ENCODE data around the gene TMEM235.

Gene TMEM235

DNA sequence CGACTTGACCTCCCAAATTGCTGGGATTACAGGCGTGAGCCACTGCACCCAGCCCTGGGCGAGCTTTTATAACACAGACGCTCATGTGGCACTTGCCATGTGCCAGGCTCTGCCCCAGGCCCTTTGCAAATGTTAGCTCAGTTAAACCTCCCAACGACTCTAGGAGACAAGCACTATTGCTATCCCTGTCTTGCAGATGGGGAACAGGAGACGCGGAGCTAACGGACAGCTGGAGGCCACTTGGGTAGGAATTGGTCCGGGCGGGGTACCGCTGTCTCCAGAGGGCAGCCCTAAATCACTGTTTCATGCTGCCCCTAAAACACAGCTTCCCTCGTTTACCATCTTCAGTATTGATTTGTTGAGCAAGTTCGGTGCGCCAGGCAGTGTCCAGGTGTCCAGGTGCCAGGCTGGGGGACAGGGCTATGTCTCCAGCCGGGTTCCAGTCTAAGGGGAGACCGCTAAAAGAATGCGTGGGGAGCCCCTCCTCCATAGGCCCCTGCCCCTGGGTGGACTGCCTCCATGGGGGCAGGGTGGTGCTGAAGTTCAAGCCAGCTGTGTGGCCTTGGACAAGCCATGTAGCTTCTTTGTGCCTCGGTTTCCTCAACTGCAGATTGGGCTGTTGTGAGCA is 23.7 kb downstream of the TMEM235 start:
- DNase-seq (ENCODE audit: low spot score) = no peak

DNA sequence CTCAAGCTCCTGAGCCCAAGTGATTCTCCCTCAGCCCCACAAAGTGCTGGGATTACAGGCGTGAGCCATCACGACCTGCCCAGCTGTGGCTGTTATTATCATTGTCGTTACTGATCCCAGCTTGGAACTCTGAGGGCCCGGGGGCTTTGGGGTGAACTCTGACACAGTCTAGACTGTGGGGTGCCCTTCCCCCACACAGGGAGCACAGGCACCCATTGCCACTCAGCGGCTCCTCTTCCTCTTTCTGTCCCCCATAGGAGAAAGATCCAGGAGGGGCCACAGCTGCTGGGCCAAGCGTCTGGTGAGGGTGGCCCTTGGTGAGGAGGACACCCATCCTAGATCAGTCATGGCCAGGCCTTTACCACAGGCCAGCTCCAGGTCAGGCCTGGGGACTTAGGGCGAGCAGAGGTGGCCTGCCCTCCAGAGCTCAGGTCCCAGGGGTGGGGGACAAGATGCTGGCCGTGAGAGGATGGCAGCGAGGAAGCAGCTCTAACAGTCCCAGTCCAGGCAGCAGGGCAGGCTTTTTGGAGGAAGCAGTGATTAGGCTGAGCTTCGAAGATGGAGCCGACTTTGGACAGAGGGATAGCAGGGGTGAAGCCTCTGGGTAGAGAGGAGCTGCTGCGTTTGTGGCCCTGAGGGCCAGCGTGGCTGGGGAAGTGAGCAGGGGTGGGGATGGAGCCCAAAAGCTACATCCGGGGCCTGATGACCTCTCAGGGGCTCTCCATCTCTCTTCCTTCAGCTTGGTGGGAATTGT is 24.7 kb downstream of the TMEM235 start:
- no peak for DNase-seq (ENCODE audit: low spot score)

DNA sequence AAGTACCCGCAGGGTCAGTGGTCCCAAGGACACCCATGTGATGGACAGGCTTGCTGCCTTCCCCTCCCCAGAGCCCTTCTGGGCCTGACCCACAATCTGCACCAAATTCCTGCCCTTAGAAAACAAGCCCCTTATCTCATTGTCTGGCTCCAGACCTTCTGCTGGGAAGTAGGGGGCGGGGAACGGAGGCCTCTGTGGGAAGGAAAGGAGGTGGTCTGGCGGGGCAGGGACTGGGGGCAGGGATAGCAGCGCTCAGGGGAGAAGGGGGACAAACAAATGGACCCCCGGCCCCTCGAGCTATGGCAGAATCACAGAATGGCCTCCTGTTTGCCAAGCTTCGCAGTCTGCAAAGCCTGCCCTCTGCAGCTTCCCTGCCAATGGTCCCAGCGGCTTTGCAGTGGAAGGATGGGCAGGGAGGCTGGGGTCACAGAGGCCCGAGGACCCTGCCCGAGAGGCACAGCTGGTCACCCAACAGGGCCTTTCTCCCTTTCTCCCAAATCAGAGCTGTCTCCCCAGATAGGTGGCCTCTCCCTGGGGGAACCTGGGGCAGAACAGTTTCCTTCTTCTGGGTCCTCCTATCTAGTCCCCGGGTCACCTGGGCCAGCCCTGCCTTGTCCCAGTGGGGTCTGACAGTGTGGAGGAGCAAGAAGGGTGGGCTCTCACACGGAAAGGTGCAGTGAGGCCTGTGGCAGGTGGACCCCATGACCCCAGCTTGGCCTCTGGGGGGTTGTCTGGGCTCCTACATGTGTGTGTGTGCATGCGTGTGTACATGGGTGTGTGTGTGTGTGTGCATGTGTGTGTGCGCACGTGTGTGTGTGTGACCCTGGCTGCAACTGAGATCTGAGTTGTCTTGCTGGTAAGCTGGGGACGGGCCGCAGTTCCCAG is 25.5 kb downstream of the TMEM235 start:
- no peak for DNase-seq (ENCODE audit: low spot score)

DNA sequence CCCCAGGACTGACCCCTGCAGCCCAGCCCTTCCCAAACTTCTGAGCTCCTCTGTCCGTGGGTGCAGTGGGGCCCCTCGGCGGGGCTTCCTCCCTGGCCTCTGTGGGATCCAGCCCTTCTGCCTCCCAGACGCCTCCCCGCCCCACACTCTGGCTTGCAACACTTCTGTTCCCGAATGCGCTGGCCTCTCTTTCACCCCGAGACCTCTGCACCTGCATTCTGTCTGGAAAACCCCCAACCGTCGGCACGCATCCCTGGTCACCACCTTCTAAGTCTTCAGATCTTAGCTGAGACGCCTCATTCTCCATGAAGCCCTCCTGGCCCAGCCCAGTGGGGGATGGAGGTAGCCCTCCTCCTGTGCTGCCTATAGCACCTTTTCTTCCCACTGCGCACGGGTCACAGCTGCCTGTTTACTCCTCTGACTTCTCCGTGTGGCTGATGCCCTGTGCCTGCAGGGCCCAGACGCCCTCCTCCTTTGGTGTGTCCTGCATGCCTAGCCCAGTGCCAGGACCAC is 26.4 kb downstream of the TMEM235 start:
- no peak for DNase-seq (ENCODE audit: low spot score)

DNA sequence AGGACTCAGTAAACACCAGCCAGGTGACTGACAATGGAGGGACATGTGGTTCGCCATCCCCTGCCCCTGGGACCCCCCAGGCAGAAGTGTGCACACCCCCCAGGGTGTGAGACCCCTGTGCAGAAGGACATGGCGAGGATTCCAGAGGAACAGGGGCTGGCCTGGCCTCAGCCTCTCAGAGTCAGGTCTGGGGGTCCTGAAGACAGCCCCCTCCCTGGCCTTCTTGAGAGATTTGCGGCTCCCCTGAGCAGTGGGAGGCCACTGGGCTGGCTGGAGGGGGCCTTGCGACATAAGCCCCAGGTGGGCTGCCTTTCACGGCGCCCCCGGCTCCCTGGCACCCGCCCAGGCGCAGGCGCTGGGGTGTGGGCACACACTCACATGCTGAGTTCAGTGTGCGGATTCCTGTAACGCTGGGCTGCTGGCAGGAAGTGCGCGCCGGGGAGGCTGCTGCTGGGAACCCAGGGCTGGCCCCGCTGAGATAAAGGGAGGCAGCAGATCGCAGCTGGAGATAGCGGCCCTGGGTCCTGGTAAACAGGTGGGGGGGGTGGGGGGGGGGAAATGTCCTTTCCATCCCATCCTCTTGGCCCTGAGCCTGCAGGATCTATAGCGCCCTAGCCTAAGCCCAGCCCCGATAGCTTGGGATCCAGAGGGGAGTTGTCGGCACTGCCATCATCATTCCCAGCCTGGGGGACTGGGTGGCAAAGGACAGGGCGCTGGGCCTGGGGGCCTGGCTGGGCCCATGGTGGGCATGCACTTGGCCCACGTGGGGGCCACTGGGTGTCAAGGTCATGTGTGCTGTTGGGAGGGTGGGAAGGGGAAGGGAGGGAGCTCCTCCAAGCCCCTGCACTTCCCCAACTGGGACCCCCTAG is 27.1 kb downstream of the TMEM235 start:
- no peak for DNase-seq (ENCODE audit: low spot score)

DNA sequence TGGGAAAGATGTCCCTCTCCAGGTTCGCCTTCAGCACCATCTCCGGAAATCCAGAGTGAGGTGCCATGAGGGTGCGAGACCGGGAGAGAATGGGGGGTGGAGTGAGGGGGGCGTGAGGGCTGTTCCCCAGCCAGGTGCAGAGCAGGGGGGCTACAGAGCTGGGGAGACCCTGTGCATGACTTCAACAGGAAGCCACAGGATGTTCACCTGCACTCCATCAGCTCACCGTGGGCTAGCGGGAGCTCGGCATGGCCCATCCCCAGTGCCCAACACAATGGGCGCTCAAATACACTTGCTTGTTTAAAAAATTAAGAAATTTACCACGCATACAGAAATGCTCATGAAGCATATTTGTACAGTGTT is 27.7 kb downstream of the TMEM235 start:
- DNase-seq (ENCODE audit: low spot score) = no peak

DNA sequence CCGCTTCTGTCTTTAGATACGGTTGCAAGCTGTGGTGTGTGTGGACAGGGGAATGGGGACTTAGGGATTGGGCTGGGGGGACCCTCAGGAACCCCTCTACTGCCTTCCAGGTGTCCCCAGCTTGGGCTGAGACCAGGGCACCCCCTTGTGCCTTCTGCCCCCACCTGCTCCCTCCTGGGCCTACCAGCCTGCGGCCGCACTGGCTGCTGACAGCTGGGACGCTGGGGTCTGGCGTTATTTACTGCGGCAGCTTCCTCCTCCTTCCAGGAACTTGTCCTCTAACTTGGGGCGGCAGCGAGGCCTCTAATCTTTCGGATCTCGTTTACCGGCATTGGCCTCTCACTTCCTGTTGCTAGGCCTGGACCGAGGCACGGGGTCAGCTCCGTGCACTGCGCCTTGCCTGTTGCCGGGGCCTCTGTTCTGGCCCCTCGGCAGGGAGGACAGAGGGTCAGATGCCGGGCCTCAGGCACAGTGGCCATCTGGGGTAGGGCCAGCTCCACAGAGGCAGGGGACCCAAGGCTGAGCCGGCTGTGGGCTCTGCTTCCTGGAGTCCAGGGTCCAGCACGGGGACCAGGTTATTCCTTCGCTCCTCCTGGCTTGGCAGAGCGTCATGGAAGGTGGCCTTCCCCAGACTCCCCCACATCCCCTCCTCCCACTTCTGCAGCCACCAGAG is 31.8 kb downstream of the TMEM235 start:
- DNase-seq (ENCODE audit: low spot score) = no peak

DNA sequence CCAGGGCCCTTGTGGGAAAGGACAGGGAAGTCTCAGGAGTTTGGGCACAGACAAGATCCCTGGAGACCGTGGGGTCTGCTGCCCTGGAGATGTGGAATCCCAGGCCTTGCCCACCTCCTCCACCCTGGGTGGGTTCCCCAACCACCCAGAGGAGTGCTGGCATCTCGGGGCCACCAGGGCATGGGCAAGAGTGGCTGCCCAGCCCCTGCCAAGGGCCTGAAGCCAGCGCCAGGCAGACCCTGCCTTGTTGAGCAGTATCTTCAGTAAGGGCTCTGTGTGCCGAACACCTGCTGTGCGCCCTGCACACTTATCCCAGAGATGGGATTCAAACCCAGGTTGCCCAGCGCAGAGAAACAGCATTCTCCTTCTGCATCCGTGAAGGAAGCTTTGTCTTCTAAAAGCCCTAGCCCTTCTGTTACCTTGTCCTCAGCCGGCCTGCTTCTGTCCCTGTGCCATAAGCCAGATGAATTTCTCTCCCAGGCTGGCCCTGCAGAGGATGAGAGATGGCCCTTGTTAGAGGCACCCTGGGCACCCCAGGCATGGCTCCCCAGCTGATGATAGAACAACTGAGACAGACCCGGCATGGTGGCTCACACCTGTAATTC is 32.4 kb downstream of the TMEM235 start:
- DNase-seq (ENCODE audit: low spot score) = no peak

DNA sequence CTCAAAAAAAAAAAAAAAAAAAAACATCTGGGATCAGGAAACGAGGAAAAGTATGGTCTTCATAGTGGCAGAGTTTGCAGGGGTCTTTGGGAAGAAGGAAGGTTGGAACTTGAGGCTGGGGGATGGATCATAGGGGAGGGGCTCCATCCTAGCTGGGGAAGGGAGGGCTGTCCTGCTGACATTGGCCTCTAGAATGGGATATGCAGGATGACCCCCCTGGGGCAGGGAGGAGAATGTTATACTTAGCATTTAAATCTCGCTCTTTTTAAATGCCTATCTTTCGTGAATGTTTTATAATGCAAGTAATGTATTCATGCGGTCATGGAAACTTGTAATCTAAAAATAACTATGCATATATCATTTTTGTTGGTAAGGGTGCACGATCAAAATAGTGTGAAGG is 33.2 kb downstream of the TMEM235 start:
- no peak for DNase-seq (ENCODE audit: low spot score)

DNA sequence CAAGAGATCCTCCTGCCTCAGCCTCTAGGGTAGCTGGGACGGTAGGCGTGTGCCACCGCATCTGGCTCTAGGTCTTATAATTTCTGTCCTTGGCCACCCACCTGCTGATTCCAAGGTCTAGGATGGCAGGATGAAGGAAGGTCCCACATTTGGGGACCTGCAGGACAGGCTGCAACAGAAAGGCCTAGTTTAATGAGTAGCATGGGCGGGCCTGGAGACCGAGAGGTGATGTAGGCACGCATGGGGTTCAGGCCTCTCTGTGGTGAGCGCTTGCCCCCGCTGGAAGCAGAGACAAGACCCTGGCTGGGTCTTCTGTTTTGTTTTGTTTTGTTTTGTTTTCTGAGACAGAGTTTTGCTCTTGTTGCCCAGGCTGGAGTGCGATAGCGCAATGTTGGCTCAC is 33.7 kb downstream of the TMEM235 start:
- no peak for DNase-seq (ENCODE audit: low spot score)

DNA sequence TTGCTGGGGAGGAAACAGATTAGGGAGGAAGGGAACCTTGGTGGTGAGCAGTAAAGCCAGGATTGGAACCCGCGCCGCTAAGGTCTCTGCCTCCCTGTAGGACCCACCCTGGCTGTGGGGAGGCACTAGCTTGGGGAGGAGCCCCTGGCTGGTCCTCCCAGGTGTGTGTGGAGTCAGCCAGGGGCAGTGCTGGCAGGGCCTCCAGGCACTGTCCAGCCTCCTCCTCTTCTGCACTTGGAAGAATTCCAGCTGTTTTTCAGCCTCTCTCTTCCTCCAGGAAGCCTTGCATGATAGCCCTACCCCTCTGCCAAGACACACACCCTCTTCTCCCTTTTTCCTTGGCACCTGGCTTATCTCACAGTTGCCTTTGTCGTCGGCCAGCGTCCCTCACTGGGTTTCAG is 34.8 kb downstream of the TMEM235 start:
- DNase-seq (ENCODE audit: low spot score) = no peak

DNA sequence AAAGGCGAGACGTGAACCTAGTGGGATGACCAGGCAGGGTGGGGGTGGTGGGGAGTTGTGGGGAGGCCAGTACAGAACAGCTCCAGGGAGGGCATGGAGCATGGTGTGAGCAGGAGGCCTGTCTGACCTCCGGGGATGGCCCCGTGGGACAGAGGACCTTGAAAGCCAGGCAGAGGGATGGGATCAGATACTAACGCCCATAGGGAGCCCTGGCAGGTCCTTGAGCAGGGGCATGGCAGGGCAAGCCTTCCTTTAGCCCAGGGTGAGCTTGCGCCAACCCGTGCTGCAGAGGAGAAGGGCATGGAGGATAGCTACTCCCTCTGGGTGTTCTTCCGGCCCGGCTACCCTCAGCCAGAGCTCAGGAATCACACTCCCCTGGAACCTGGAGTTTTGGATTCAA is 35.3 kb downstream of the TMEM235 start:
- no peak for DNase-seq (ENCODE audit: low spot score)

DNA sequence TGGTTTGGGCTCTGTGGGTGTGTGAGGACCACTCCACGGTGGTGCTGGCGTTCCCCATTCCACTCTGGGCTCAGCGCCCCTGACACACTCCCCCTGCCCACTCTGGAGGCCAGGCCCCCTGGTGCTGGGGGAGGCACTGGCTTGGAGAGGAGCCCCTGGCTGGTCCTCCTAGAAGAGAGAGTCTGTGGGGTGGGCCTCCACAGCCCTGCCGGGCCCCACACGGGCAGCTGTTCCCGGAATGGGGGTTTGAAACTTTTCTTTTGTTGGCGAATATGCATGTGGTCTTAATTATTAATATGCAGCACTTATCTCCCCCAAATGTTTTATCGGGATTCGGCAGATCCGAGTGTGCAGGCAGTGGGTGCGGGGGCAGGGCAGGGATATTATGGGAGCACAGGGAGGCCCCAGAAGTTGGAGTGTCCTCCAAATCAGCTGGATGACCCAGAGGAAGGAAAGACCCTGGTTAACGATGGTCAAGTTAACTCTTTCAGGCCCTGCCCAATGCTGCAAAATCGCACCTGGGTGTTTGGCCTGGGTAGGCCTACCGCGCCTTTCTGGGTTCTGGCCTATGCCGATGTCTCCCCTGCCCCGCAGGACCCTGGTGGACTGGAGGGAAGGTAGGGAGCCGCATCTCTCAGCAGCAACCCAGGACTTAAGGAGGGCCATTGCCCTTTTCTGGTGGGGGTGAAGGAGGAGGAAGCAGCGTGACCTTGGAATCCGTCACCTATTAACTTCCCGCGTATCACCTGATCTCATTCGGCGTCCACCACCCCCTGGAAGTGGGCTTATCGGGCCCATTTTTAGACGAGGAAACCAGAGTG is 36.0 kb downstream of the TMEM235 start:
- no peak for DNase-seq (ENCODE audit: low spot score)

DNA sequence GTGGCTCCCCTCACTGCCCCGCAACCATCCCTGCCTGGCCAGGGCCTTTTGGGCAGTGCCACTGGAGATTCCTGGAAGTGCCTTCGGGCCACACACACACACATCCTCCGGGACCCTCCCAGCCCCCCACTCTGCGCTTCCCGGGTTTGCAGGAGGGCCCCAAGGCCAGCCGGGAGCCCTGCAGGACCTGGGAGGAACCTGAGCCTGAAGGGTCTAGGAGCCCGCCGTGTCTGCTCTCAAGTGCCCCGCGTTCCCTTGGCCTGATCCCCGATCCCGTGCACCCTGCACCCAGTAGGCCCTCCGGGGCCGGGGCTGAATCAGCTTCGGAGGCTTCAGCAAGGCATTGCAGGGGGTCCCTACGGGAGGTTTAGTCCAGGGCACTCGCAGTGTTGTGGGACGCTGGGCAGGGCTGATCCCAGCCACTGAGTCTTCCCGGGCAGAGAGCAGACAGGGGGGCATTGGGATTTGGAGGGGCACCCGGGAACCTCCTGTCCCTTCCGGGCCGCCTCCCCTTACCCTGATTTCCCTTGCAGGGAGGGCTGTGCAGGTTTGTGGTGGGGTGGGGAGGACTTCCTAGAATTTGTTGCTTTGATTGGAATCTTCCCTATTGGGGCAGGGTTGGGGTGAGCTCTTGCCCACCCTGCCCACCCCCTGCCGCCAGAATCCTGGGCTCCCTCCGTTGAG is 36.9 kb downstream of the TMEM235 start:
- no peak for DNase-seq (ENCODE audit: low spot score)

DNA sequence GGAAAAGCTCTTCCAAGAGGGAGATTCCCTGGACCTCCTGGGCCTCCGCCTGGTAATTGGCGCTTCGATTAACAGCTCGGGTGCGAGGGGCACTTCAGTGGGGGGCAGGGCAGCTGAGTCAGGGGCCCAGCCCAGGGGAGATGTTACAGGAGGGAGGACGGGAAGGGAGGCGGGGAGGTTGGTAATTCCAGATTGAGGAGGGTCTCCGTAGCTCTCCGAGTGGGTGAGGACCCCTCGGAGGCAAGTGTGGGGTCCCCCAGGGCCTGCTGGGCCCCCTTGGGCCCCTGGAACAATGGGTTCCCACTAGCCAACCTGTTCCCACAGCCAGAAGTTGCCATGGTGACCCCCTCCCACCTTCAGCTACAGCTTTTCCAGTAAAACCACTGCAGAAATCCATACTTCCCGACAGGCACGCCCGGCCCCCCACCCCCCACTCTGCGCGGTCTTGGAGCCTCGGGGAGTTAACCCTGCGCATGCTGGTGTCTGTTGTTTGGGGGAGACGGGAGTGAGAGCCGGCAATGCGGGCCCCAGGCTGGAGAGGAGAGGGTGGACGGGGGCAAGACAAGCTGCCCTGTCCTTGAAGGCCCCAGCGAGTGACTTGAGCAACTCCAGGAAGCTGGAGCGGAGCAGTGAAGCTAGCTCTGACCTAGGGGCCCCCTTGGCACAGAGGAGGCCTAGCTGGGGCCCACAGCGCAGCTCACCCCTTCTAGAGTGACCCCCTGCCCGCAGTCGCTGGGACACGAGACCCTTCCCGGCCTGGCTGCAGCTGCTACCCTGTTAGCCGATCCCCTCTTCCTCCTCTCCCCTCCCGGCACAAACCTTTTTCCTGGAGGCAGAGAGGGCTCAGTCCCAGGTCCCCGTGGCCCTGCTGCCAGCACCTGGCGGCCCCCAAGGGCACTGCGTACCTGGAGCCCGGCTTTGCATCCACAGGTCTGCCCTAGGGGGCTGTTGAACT is 37.8 kb downstream of the TMEM235 start:
- DNase-seq (ENCODE audit: low spot score) = no peak

DNA sequence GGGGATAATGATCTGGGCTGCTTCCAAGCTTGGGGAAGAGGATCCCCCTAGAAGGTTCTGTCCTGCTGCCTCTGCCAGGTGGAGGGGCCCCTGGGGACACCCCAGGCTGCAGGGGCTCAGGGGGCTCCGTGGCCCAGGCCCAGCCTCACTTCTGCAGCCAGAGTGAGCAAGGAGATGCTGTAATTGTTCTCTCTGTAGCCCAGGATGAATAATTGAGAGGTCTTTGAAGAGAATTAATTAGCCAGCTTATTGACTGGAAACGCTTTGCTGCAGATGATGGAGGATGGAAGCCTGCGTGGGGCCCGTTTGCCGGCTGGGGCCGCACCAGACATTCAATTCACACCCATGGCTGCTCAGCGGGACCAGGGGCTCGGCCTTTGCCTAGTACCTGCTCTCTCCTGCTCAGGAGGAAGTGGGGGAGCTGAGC is 38.5 kb downstream of the TMEM235 start:
- no peak for DNase-seq (ENCODE audit: low spot score)

DNA sequence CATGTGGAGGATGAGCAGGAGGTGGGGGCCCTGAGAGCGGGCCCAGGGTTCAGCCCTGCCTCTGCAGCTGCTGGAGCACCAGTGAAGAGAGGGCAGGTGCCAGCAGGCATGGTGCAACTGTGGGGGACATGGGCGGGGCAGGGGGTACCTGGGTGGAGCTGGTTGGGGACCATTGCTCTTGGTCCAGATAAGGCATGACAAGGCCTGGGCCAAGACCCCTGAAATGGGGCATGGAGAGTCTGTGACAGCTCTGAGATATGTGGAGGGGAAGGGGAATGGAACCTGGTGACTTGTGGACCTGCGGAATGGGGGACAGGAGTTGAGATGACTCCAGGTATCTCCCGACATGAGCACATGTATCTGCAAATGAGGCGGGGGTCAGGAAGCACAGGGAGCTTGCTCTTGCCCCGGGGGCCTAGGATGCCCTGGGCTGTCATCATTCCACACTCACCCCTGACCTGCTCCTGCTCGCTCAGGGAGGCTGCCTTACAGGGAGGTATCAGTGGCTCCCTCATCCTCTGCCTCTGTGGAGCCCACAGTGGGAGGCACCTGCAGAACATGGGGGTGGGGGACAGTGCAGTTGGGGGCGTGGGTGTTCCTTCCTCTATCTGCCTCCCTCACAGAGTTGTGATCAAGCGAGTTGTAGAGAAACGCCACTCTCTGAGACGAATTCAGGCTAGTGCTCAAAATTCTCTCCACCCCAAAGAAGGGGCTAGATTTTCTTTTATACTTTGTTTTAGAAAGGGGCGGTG is 40.2 kb downstream of the TMEM235 start:
- DNase-seq (ENCODE audit: low spot score) = no peak
